Measurements from ENCODE around the gene S100A5.

DNA sequence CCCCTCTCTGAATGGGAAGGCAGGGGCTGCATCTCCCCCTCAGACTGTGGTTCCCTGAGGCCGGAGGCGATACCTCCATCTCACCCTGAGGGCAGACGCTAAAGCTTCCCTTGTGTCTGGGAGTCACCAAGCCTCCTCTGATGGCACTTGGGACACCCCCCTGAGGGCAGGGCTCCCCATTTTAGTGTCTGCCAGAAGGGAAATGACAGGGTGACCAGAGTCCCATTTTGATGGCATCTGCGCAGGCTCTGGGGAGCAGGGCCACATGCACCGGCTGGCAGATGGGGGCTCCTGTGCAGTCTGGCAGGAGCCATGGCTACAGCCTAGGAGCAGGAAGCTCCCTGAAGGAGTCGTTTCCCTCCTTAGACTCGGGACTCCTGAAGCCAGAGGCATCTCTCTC, 23.3 kb upstream of the S100A5 start:
- TF ChIP-seq POLR2A (IDR thresholded peaks at IDR 0.05; ENCODE audit: low read depth): no peak
- TF ChIP-seq EP300 (IDR thresholded peaks at IDR 0.05): no peak
- TF ChIP-seq, protein P1, sequence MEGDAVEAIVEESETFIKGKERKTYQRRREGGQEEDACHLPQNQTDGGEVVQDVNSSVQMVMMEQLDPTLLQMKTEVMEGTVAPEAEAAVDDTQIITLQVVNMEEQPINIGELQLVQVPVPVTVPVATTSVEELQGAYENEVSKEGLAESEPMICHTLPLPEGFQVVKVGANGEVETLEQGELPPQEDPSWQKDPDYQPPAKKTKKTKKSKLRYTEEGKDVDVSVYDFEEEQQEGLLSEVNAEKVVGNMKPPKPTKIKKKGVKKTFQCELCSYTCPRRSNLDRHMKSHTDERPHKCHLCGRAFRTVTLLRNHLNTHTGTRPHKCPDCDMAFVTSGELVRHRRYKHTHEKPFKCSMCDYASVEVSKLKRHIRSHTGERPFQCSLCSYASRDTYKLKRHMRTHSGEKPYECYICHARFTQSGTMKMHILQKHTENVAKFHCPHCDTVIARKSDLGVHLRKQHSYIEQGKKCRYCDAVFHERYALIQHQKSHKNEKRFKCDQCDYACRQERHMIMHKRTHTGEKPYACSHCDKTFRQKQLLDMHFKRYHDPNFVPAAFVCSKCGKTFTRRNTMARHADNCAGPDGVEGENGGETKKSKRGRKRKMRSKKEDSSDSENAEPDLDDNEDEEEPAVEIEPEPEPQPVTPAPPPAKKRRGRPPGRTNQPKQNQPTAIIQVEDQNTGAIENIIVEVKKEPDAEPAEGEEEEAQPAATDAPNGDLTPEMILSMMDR (IDR thresholded peaks at IDR 0.05): no peak
